HepG2 (cell line): ENCODE data around the gene SLC1A3.

Source experiments
- GTF2F1 ChIP-seq: fragments of 150-350 bp; IDR thresholded peaks from 2 replicates; pipeline ENCODE4 v1.6.1; 2014; ENCODE audit warnings: low read length
- POLR2A ChIP-seq, 2 experiments: IDR thresholded peaks; 2 replicates each; pipeline ENCODE4 v1.6.1; 2011; ENCODE audit warnings: low read depth in 2 of 2, low read length in 2 of 2, mild to moderate bottlenecking in 1 of 2, moderate library complexity in 1 of 2; ENCODE audit not compliant: insufficient read depth in 1 of 2
- SOX5 ChIP-seq: IDR thresholded peaks from 2 replicates; pipeline ENCODE4 v1.6.1; 2016; ENCODE audit warnings: borderline replicate concordance
- STAG1 ChIP-seq: sonication (generic); formaldehyde crosslinking; IDR thresholded peaks from 2 replicates; pipeline ENCODE4 v1.4.0; 2020; ENCODE audit warnings: missing genetic modification reagents
- TF ChIP-seq, protein P1 (sequence below): sonication (generic); formaldehyde crosslinking; IDR thresholded peaks from 2 replicates; pipeline ENCODE4 v1.5.0; 2020; ENCODE audit warnings: mild to moderate bottlenecking, missing genetic modification reagents, moderate library complexity
- TF ChIP-seq, protein P2 (sequence below): sonication (generic); formaldehyde crosslinking; IDR thresholded peaks from 2 replicates; pipeline ENCODE4 v1.8.0; 2022; ENCODE audit warnings: mild to moderate bottlenecking, missing genetic modification reagents, moderate library complexity

DNA sequence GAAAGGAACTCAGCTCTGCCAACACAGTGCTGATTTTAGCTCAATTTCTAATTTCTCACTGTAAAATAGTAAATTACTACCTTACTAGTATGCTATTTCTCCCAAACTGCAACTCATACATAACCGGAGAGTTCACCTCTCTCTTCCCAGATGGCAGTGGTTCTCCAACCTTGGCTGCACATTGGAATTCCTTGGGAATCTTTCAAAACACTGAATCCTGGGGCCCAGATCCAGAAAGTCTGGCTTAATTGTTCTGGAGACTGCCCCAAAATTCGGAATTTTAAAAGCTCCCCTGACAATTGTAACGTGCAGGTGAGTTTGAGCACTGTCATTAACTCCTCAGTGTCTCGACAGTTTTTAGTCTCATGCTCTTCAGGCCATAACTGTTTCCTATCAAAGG is 100.3 kb downstream of the SLC1A3 start:
- TF ChIP-seq GTF2F1 (no peak), STAG1 (CRISPR knock-in tag) (no peak), SOX5 (CRISPR knock-in tag) (no peak), POLR2A (IDR thresholded peaks at IDR 0.05; ENCODE audit: insufficient read depth in 1 of 2, low read depth in 2 of 2, low read length in 2 of 2) (no peak)
- TF ChIP-seq, protein P1, sequence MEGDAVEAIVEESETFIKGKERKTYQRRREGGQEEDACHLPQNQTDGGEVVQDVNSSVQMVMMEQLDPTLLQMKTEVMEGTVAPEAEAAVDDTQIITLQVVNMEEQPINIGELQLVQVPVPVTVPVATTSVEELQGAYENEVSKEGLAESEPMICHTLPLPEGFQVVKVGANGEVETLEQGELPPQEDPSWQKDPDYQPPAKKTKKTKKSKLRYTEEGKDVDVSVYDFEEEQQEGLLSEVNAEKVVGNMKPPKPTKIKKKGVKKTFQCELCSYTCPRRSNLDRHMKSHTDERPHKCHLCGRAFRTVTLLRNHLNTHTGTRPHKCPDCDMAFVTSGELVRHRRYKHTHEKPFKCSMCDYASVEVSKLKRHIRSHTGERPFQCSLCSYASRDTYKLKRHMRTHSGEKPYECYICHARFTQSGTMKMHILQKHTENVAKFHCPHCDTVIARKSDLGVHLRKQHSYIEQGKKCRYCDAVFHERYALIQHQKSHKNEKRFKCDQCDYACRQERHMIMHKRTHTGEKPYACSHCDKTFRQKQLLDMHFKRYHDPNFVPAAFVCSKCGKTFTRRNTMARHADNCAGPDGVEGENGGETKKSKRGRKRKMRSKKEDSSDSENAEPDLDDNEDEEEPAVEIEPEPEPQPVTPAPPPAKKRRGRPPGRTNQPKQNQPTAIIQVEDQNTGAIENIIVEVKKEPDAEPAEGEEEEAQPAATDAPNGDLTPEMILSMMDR (CRISPR knock-in tag) = no peak
- TF ChIP-seq, protein P2, sequence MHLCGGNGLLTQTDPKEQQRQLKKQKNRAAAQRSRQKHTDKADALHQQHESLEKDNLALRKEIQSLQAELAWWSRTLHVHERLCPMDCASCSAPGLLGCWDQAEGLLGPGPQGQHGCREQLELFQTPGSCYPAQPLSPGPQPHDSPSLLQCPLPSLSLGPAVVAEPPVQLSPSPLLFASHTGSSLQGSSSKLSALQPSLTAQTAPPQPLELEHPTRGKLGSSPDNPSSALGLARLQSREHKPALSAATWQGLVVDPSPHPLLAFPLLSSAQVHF (CRISPR knock-in tag) = no peak
